ENCODE data around the gene AGPAT3.

The AGPAT3 gene

GRCh38 chr21:43879348-43880110 lies 14.5 kb downstream of the AGPAT3 start:
- Histone ChIP-seq H3K4me3 (ENCODE audit: low read depth, low read length) (no peak overlapping the region), H3K36me3 (replicated peaks) (no peaks in the 10 kb centered on the region), H3K27ac (no peak overlapping the region), H3K27me3 (replicated peaks) (no peaks in the 10 kb centered on the region)
- in situ Hi-C loops (cut with HindIII; ENCODE audit: low pct_ligation_motif_present, low sequenced_read_pairs), result no loop called here
- no peak for DNase-seq
- no peak for TF ChIP-seq CTCF (IDR thresholded peaks at IDR 0.05; ENCODE audit: low read depth, low read length, missing control alignments)

- in situ Hi-C loops (cut with HindIII; ENCODE audit: low pct_ligation_motif_present, low sequenced_read_pairs), result no loop called here
- peak; percentile 9 for DNase-seq
These were observed 15.3 kb downstream of the AGPAT3 start for GRCh38 chr21:43880111-43880985.

GRCh38 chr21:43881283-43881682 lies 16.3 kb downstream of the AGPAT3 start:
- H3K36me3 ChIP-seq (replicated peaks), result no peaks in the 10 kb centered on the region
- in situ Hi-C loops (cut with HindIII; ENCODE audit: low pct_ligation_motif_present, low sequenced_read_pairs), result no loop called here
- H3K4me3 ChIP-seq (ENCODE audit: low read depth, low read length), result no peak overlapping the region
- H3K27ac ChIP-seq, result no peak overlapping the region
- TF ChIP-seq CTCF (IDR thresholded peaks at IDR 0.05; ENCODE audit: low read depth, low read length, missing control alignments), result no peak
- H3K27me3 ChIP-seq (replicated peaks), result no peaks in the 10 kb centered on the region
- no peak for DNase-seq

More at GRCh38 chr21:43880111-43880985, 15.3 kb downstream of the AGPAT3 start:
- TF ChIP-seq CTCF (IDR thresholded peaks at IDR 0.05; ENCODE audit: low read depth, low read length, missing control alignments), result no peak
- Histone ChIP-seq H3K36me3 (replicated peaks) (no peaks in the 10 kb centered on the region), H3K4me3 (ENCODE audit: low read depth, low read length) (no peak overlapping the region), H3K27ac (no peak overlapping the region), H3K27me3 (replicated peaks) (no peaks in the 10 kb centered on the region)

- TF ChIP-seq CTCF (IDR thresholded peaks at IDR 0.05; ENCODE audit: low read depth, low read length, missing control alignments), result no peak
- in situ Hi-C loops (cut with HindIII; ENCODE audit: low pct_ligation_motif_present, low sequenced_read_pairs), result no loop called here
- no peaks in the 10 kb centered on the region for H3K27me3 ChIP-seq (replicated peaks)
- no peak for DNase-seq
- no peaks in the 10 kb centered on the region for H3K36me3 ChIP-seq (replicated peaks)
- H3K4me3 ChIP-seq (ENCODE audit: low read depth, low read length), result no peak overlapping the region
- no peak overlapping the region for H3K27ac ChIP-seq
These were observed 16.9 kb downstream of the AGPAT3 start for GRCh38 chr21:43881935-43882334.

GRCh38 chr21:43882952-43883545 lies 18.0 kb downstream of the AGPAT3 start:
- Histone ChIP-seq H3K4me3 (ENCODE audit: low read depth, low read length) (no peak overlapping the region), H3K36me3 (replicated peaks) (no peaks in the 10 kb centered on the region), H3K27me3 (replicated peaks) (no peaks in the 10 kb centered on the region), H3K27ac (no peak overlapping the region)
- DNase-seq, result no peak
- in situ Hi-C loops (cut with HindIII; ENCODE audit: low pct_ligation_motif_present, low sequenced_read_pairs), result no loop called here
- TF ChIP-seq CTCF (IDR thresholded peaks at IDR 0.05; ENCODE audit: low read depth, low read length, missing control alignments), result no peak
